Fibroblast of mammary gland (primary cell): ENCODE measurements around the gene KCNQ5.

Experiments used
- DNase-seq: peaks from one replicate; pipeline ENCODE4 v3.0.0-alpha.2; 2010; ENCODE audit warnings: low read depth
- H3K4me3 ChIP-seq: 2 replicates; pipeline ENCODE4 v1.5.1; 2011; ENCODE audit warnings: low read depth, mild to moderate bottlenecking, low read length, moderate library complexity; ENCODE audit not compliant: control insufficient read depth
- CTCF ChIP-seq: conservative IDR thresholded peaks from 2 replicates; pipeline ENCODE4 v1.5.1; 2011; ENCODE audit warnings: low read depth, low read length, inconsistent platforms; ENCODE audit not compliant: control insufficient read depth, insufficient read depth

KCNQ5 gene

GRCh38 chr6:72905705-72906478 is 284.0 kb downstream of the KCNQ5 start:
- TF ChIP-seq CTCF, result no peak
- H3K4me3 ChIP-seq, result no peak overlapping the region
- no peak for DNase-seq

- peak; percentile 11 for DNase-seq
- no peak for TF ChIP-seq CTCF
- H3K4me3 ChIP-seq, result no peak overlapping the region
Observed at GRCh38 chr6:72911463-72912155, 289.7 kb downstream of the KCNQ5 start.

GRCh38 chr6:72913797-72914196 is 291.9 kb downstream of the KCNQ5 start:
- no peak for TF ChIP-seq CTCF
- no peak for DNase-seq

GRCh38 chr6:72916298-72916697 is 294.4 kb downstream of the KCNQ5 start:
- no peak for TF ChIP-seq CTCF
- DNase-seq, result no peak
- no peak overlapping the region for H3K4me3 ChIP-seq

More at GRCh38 chr6:72913797-72914196, 291.9 kb downstream of the KCNQ5 start:
- no peak overlapping the region for H3K4me3 ChIP-seq

- no peak for TF ChIP-seq CTCF
- no peak overlapping the region for H3K4me3 ChIP-seq
- no peak for DNase-seq
Observed at GRCh38 chr6:72916906-72917305, 295.0 kb downstream of the KCNQ5 start.

- DNase-seq, result no peak
- TF ChIP-seq CTCF, result no peak
- H3K4me3 ChIP-seq, result no peak overlapping the region
Observed at GRCh38 chr6:72922401-72922800, 300.5 kb downstream of the KCNQ5 start.

- no peak for TF ChIP-seq CTCF
- no peak for DNase-seq
- no peak overlapping the region for H3K4me3 ChIP-seq
Observed at GRCh38 chr6:72925136-72925535, 303.3 kb downstream of the KCNQ5 start.
